H1 (cell line): ENCODE measurements around the gene NDUFB2. TPM values are rescaled to one million over a fixed set of nuclear protein-coding genes. Genes with fewer than 3 reads are reported as not detected.

ENCODE experiments used
- CTCF ChIA-PET: fragments of 300-600 bp; sonication (Branson Sonifier 250); formaldehyde crosslinking; loops from one replicate; lab custom pipeline; 2021; ENCODE audit not compliant: partially characterized antibody; lab: Charles Lee
- POLR2A ChIA-PET: fragments of 300-600 bp; sonication (Branson Sonifier 250); formaldehyde crosslinking; loops from one replicate; lab custom pipeline; 2021; ENCODE audit warnings: inconsistent platforms; ENCODE audit not compliant: partially characterized antibody; lab: Charles Lee
- DNase-seq, 2 experiments: peaks; one replicate each; pipeline versions ENCODE4 v3.0.0 to v3.0.0-alpha.2; 2010 to 2022; ENCODE audit warnings: low spot score in 2 of 2, low read depth in 1 of 2, mixed read lengths in 1 of 2
- FAIRE-seq: peaks from 2 replicates; lab custom pipeline; 2011; peaks lifted over from hg19 to GRCh38; lab: Jason Lieb, UNC
- H2AFZ ChIP-seq: 2 replicates; pipeline ENCODE4 v1.8.1; 2012; ENCODE audit warnings: low read length, inconsistent platforms
- H2AK5ac ChIP-seq: 2 replicates; pipeline ENCODE4 v1.6.1; 2013; ENCODE audit warnings: low read depth, low read length
- H2BK120ac ChIP-seq: replicated peaks from 2 replicates; pipeline ENCODE3; 2013; ENCODE audit warnings: low read depth, low read length, inconsistent platforms
- H2BK12ac ChIP-seq: 2 replicates; pipeline ENCODE4 v1.6.1; 2013; ENCODE audit warnings: low read depth, low read length
- H2BK15ac ChIP-seq: 2 replicates; pipeline ENCODE4 v1.6.1; 2013; ENCODE audit warnings: low read length
- H2BK20ac ChIP-seq: 2 replicates; pipeline ENCODE4 v1.6.1; 2013; ENCODE audit warnings: low read length
- H2BK5ac ChIP-seq: 2 replicates; pipeline ENCODE4 v1.6.1; 2013; ENCODE audit warnings: low read depth, low read length
- H3K14ac ChIP-seq: 2 replicates; pipeline ENCODE4 v1.6.1; 2013; ENCODE audit warnings: inconsistent platforms; ENCODE audit not compliant: insufficient read length
- H3K18ac ChIP-seq: 2 replicates; pipeline ENCODE4 v1.6.1; 2013; ENCODE audit warnings: low read length; ENCODE audit errors: extremely low read depth
- H3K23ac ChIP-seq: 2 replicates; pipeline ENCODE4 v1.6.1; 2013; ENCODE audit warnings: inconsistent platforms; ENCODE audit not compliant: insufficient read length
- H3K23me2 ChIP-seq: 2 replicates; pipeline ENCODE4 v1.6.1; 2013; ENCODE audit warnings: low read depth, low read length
- H3K27ac ChIP-seq: 2 replicates; pipeline ENCODE4 v1.6.1; 2011; ENCODE audit warnings: low read depth, low read length, inconsistent platforms
- H3K27me3 ChIP-seq, 4 experiments: replicated peaks in 1 of 4; 1 replicate in 1 of 4; 2 replicates in 3 of 4; pipeline versions ENCODE4 v1.6.1 to v1.8.1; 2011 to 2013; ENCODE audit warnings: low read length in 3 of 4, mild to moderate bottlenecking in 3 of 4, inconsistent platforms in 2 of 4, mixed read lengths in 2 of 4, moderate library complexity in 1 of 4; ENCODE audit not compliant: control insufficient read depth in 3 of 4, insufficient read depth in 3 of 4; ENCODE audit errors: extremely low read depth in 1 of 4
- H3K36me3 ChIP-seq, 4 experiments: 2 replicates each; pipeline versions ENCODE4 v1.6.1 to v1.8.1; 2011 to 2013; ENCODE audit warnings: mild to moderate bottlenecking in 4 of 4, low read length in 3 of 4, moderate library complexity in 2 of 4, control low read depth in 1 of 4, inconsistent platforms in 1 of 4; ENCODE audit not compliant: insufficient read depth in 4 of 4, control insufficient read depth in 2 of 4
- H3K4ac ChIP-seq: replicated peaks from 2 replicates; pipeline ENCODE3; 2013; ENCODE audit warnings: low read length, low read depth, mixed read lengths, inconsistent platforms; ENCODE audit not compliant: insufficient read length
- H3K4me1 ChIP-seq, 4 experiments: replicated peaks in 1 of 4; 1 replicate in 1 of 4; 2 replicates in 3 of 4; pipeline versions ENCODE4 v1.6.1 to v1.8.1; 2011 to 2013; ENCODE audit warnings: low read length in 3 of 4, inconsistent platforms in 2 of 4, mixed read lengths in 1 of 4; ENCODE audit not compliant: insufficient read depth in 4 of 4, control insufficient read depth in 3 of 4
- H3K4me2 ChIP-seq, 2 experiments: 2 replicates each; pipeline versions ENCODE4 v1.6.1 to v1.8.1; 2011 to 2013; ENCODE audit warnings: low read depth in 2 of 2, low read length in 2 of 2, control low read depth in 1 of 2, inconsistent platforms in 1 of 2, mild to moderate bottlenecking in 1 of 2; ENCODE audit not compliant: insufficient read depth in 1 of 2
- H3K4me3 ChIP-seq, 4 experiments: fragments of 200-600, 300-600 bp in 1 of 4; sonication (generic), shearing (Covaris generic), sonication (Bioruptor Twin) in 1 of 4; 2 replicates each; pipeline versions ENCODE4 v1.5.1 to v1.8.1; 2011 to 2016; ENCODE audit warnings: low read length in 4 of 4, low read depth in 3 of 4, control low read depth in 2 of 4, inconsistent platforms in 2 of 4, mild to moderate bottlenecking in 2 of 4, mixed read lengths in 1 of 4, moderate library complexity in 1 of 4; ENCODE audit not compliant: insufficient read depth in 2 of 4; ENCODE audit errors: extremely low read depth in 1 of 4
- H3K56ac ChIP-seq: replicated peaks from 2 replicates; pipeline ENCODE3; 2013; ENCODE audit warnings: low read depth, mild to moderate bottlenecking, mixed read lengths, low read length, inconsistent platforms; ENCODE audit not compliant: insufficient read length
- H3K79me1 ChIP-seq: 2 replicates; pipeline ENCODE4 v1.6.1; 2013; ENCODE audit warnings: low read depth, low read length, control low read depth
- H3K79me2 ChIP-seq, 2 experiments: 2 replicates each; pipeline versions ENCODE4 v1.6.1 to v1.8.1; 2012 to 2013; ENCODE audit warnings: low read length in 2 of 2, mild to moderate bottlenecking in 2 of 2, inconsistent platforms in 1 of 2; ENCODE audit not compliant: insufficient read depth in 2 of 2, control insufficient read depth in 1 of 2
- H3K9ac ChIP-seq, 4 experiments: replicated peaks in 1 of 4; 1 replicate in 1 of 4; 2 replicates in 3 of 4; pipeline versions ENCODE4 v1.6.1 to v1.8.1; 2011 to 2013; ENCODE audit warnings: low read depth in 3 of 4, low read length in 3 of 4, control low read depth in 2 of 4, mild to moderate bottlenecking in 2 of 4, moderate library complexity in 2 of 4, inconsistent platforms in 1 of 4; ENCODE audit errors: extremely low read depth in 1 of 4
- H3K9me3 ChIP-seq, 2 experiments: 2 replicates each; pipeline versions ENCODE4 v1.6.1 to v1.8.1; 2012 to 2013; ENCODE audit warnings: mild to moderate bottlenecking in 2 of 2, moderate library complexity in 2 of 2, control low read depth in 1 of 2, inconsistent platforms in 1 of 2, low read depth in 1 of 2, low read length in 1 of 2, mixed read lengths in 1 of 2; ENCODE audit not compliant: insufficient read depth in 2 of 2
- H4K20me1 ChIP-seq, 2 experiments: replicated peaks in 1 of 2; 2 replicates each; pipeline versions ENCODE3 to v1.8.1; 2011 to 2013; ENCODE audit warnings: inconsistent platforms in 2 of 2, low read length in 2 of 2, mild to moderate bottlenecking in 1 of 2; ENCODE audit not compliant: insufficient read depth in 2 of 2, control insufficient read depth in 1 of 2
- H4K5ac ChIP-seq: 2 replicates; pipeline ENCODE4 v1.6.1; 2013; ENCODE audit warnings: low read length, low read depth, mixed read lengths, inconsistent platforms; ENCODE audit not compliant: insufficient read length
- H4K8ac ChIP-seq: 2 replicates; pipeline ENCODE4 v1.8.0; 2013; ENCODE audit warnings: mild to moderate bottlenecking, moderate library complexity, low read length, inconsistent platforms; ENCODE audit not compliant: insufficient read depth; ENCODE audit errors: extremely low read depth
- H4K91ac ChIP-seq: replicated peaks from 2 replicates; pipeline ENCODE3; 2013; ENCODE audit warnings: low read length, mixed read lengths, inconsistent platforms; ENCODE audit not compliant: insufficient read length
- BACH1 ChIP-seq: IDR thresholded peaks from 2 replicates; pipeline ENCODE4 v1.6.1; 2012; ENCODE audit warnings: low read length, improper control_type of control experiment
- GABPA ChIP-seq: IDR thresholded peaks from 2 replicates; pipeline ENCODE4 v1.6.1; 2011; ENCODE audit warnings: mild to moderate bottlenecking, low read length, moderate library complexity, borderline replicate concordance; ENCODE audit not compliant: insufficient read depth
- JUND ChIP-seq: IDR thresholded peaks from 2 replicates; pipeline ENCODE4 v1.6.1; 2011; ENCODE audit warnings: mild to moderate bottlenecking, improper control_type of control experiment, low read length
- SIN3A ChIP-seq, 2 experiments: IDR thresholded peaks in 1 of 2; conservative IDR thresholded peaks in 1 of 2; 2 replicates each; pipeline ENCODE4 v1.6.1; 2011 to 2012; ENCODE audit warnings: low read length in 2 of 2, improper control_type of control experiment in 1 of 2, low read depth in 1 of 2, mild to moderate bottlenecking in 1 of 2
- YY1 ChIP-seq: IDR thresholded peaks from 2 replicates; pipeline ENCODE4 v1.6.1; 2011; ENCODE audit warnings: low read depth, mild to moderate bottlenecking, low read length
- ZNF274 ChIP-seq: IDR thresholded peaks from 2 replicates; pipeline ENCODE4 v1.7.0; 2012; ENCODE audit warnings: low read length, borderline replicate concordance; ENCODE audit errors: extremely low read depth
- WGBS, 2 experiments: shearing (Covaris generic) in 1 of 2; methylation state at CpG; one replicate each; pipeline versions ENCODE4 v1.1.6 to v1.1.7; 2013 to 2015; ENCODE audit warnings: low lambda C conversion rate in 2 of 2, mixed read lengths in 2 of 2, inconsistent platforms in 1 of 2, low coverage in 1 of 2, missing lambda C conversion rate in 1 of 2; ENCODE audit not compliant: insufficient replicate concordance in 2 of 2, insufficient coverage in 1 of 2, insufficient read length in 1 of 2; ENCODE audit errors: extremely low coverage in 1 of 2, missing lambda C conversion rate in 1 of 2; 5-methylcytosine and 5-hydroxymethylcytosine counted together
- polyA plus RNA-seq, 7 experiments: library from polyadenylated mRNA; depleted of rRNA in 3 of 7; stranded (reverse) in 5 of 7; unstranded in 2 of 7; fragments of >200 nt in 5 of 7; fragments of 200-250 nt in 2 of 7; gene quantifications; 1 replicate in 5 of 7; 2 replicates in 1 of 7; 4 replicates in 1 of 7; pipeline versions ENCODE4 v1.2.1 to v1.2.3, GENCODE V29; 2011 to 2013; ENCODE audit warnings: missing spikeins in 2 of 7, mixed read lengths in 2 of 7
- total RNA-seq: library from RNA; stranded (reverse); fragmentation: NEBNext Ultra II Directional; extraction: Animal tissue kit (Norgen Biotek cat#: 25700); gene quantifications from 2 replicates; pipeline ENCODE4 v1.2.1, GENCODE V29; 2021
- TF ChIP-seq, protein P1 (sequence below): IDR thresholded peaks from 2 replicates; pipeline ENCODE4 v1.6.1; 2011; ENCODE audit warnings: low read depth, mild to moderate bottlenecking, low read length; ENCODE audit not compliant: insufficient read depth

Gene NDUFB2
- total and polyA plus RNA-seq, 2 of the 8 experiments (the other 6 are each of a cell fraction or from before 2014, with no cell fraction given): 168 to 881 TPM

- POLR2A ChIA-PET: interaction anchor here (0.8 kb wide), 1 partner anchor 340 kb away, joined by 3 read pairs; no protein-coding TSS in a partner anchor
- Histone ChIP-seq H3K79me1 (no peaks in the 10 kb centered on the region), H3K27me3 (peaks cover 0 to 8% (median 2%) of the 10 kb centered on the region in 4 experiments; a peak in 3 of 7 replicates), H3K23ac (no peak overlapping the region), H2BK12ac (no peak overlapping the region), H3K4me1 (peaks cover 0 to 6% (median 2%) of the 10 kb centered on the region in 4 experiments; a peak in 5 of 7 replicates), H3K4me3 (no peak overlapping the region), H4K91ac (no peak overlapping the region), H4K20me1 (no peaks in the 10 kb centered on the region), H3K14ac (no peak overlapping the region), H4K5ac (no peak overlapping the region), H3K4me2 (peak overlapping the region in 1 of 2 experiments; percentile 70; a peak in 1 of 4 replicates), H2AK5ac (no peak overlapping the region), H2AFZ (no peak overlapping the region), H4K8ac (no peak overlapping the region), H3K18ac (no peak overlapping the region), H2BK20ac (no peak overlapping the region), H3K56ac (no peak overlapping the region), H3K79me2 (no peaks in the 10 kb centered on the region), H3K23me2 (peaks cover 5% of the 10 kb centered on the region; the same call in 1 of the 2 replicates), H2BK120ac (no peak overlapping the region), H3K9ac (no peak overlapping the region)
- WGBS, 2 experiments: 82% methylated on average over 5 of the region's 5 CpGs; no CpG with 5 or more reads in 1 of the 2 experiments
- DNase-seq (no peak), FAIRE-seq (no peak)
- TF ChIP-seq JUND (no peak), BACH1 (no peak), ZNF274 (no peak), SIN3A (conservative IDR thresholded peaks at IDR 0.05 in 1 of 2, IDR thresholded peaks at IDR 0.05 in 1 of 2; ENCODE audit: low read depth in 1 of 2, low read length in 2 of 2) (no peak), YY1 (no peak), GABPA (no peak)
- TF ChIP-seq, protein P1, sequence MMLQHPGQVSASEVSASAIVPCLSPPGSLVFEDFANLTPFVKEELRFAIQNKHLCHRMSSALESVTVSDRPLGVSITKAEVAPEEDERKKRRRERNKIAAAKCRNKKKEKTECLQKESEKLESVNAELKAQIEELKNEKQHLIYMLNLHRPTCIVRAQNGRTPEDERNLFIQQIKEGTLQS: no peak
- TF ChIP-seq, all 59 proteins: peak for 0
- no peak overlapping the region for H2BK15ac ChIP-seq
- no peak overlapping the region for H3K27ac ChIP-seq
- no peaks in the 10 kb centered on the region for H3K36me3 ChIP-seq
- CTCF ChIA-PET: interaction anchor here (0.5 to 4.5 kb wide), 22 partner anchors 11 to 719 kb away, joined by 3 to 38 read pairs (median 4); partner anchors contain the start of gene MRPS33
- H3K4ac ChIP-seq: no peak overlapping the region
- no peaks in the 10 kb centered on the region for H3K9me3 ChIP-seq
- H2BK5ac ChIP-seq: no peak overlapping the region
Observed at GRCh38 chr7:140674356-140674800, 22.1 kb upstream of the NDUFB2 start.
